C4-2B (cell line): Measurements from ENCODE around the gene RASD1.

ENCODE experiments used
- H3K27ac ChIP-seq: fragments of 450-650 bp; 2 replicates; pipeline ENCODE4 v1.5.1; 2017
- CTCF ChIP-seq: fragments of 450-650 bp; conservative IDR thresholded peaks from 2 replicates; pipeline ENCODE4 v1.5.1; 2017; ENCODE audit warnings: mild to moderate bottlenecking
- ZFX ChIP-seq: fragments of 450-650 bp; IDR thresholded peaks from 2 replicates; pipeline ENCODE4 v1.6.1; 2017

Gene RASD1, protein sequence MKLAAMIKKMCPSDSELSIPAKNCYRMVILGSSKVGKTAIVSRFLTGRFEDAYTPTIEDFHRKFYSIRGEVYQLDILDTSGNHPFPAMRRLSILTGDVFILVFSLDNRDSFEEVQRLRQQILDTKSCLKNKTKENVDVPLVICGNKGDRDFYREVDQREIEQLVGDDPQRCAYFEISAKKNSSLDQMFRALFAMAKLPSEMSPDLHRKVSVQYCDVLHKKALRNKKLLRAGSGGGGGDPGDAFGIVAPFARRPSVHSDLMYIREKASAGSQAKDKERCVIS

GRCh38 chr17:17496189-17497064 lies at the start of gene RASD1:
RASD1 (minus strand) TSS chr17:17496395; CDS start chr17:17496181, 214 bp downstream.
- H3K27ac ChIP-seq = peak within 1 kb of the TSS; percentile 57
- TF ChIP-seq ZFX (no peak), CTCF (peak; percentile 99)

DNA sequence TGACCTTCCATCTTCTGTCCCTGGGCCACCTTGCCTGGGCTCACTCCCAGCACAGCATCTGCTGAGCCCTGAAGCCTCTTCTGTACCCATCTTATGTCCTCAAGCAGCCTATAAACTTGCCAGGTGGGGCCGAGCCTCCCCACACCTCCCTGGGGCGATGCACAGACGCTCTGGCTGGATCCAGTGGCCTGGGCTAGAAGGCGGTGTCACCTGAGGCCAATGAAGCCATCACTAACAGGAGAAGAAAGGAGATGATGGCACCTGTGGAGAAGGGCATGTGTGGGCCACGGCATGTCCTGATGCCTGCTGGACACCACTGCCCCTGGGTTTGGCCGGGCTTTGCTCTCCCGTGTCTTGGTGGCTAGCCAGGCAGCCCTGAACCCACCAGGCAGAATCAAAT lies 49.8 kb upstream of the RASD1 start:
- peak overlapping the region; percentile 16; the same call in 1 of the 2 replicates for H3K27ac ChIP-seq
- TF ChIP-seq CTCF = no peak
- TF ChIP-seq ZFX = no peak

DNA sequence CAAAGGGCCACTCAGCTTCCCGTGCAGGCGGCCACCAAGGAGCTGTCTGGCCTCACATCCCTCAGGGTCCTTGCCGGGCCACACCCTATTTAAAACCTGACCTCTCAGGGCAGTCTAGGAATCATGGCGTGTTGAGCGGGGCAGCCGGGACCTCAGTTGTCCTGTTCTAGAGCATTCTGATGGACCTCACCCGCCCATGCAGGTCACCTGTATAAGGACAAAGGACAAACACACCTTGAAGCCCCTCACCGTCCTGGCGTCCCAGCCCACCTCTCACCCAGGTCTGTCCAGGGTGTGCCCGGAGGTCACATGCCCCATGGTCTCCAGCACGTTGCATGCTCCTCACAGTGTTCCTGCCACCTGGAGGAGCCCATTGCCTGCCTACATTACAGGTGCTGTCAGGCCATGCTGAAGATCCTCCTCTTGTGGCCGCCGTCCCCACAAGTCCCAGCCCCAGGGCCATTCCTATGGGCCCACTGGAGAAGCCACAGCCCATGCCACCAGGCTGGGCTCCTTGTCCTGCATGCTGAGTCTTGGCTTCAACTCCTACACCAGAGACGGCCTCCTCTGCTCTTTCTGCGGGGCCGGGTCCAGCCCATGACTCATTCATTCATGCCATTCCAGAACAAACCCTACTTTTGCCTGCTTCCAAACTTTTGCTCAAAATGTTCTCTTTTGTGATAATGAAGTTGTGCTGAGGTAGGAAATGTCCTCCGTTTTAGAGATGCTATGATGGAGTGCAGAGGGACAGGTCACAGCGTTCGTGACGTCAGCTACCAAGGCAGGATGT lies 49.0 kb upstream of the RASD1 start:
- peak overlapping the region; percentile 2; the same call in 1 of the 2 replicates for H3K27ac ChIP-seq
- TF ChIP-seq ZFX = no peak
- no peak for TF ChIP-seq CTCF

GRCh38 chr17:17542906-17543635 lies 46.9 kb upstream of the RASD1 start:
- no peak for TF ChIP-seq ZFX
- no peak for TF ChIP-seq CTCF
- H3K27ac ChIP-seq = no peak overlapping the region; the same call in 1 of the 2 replicates

- no peak overlapping the region for H3K27ac ChIP-seq
Measured at GRCh38 chr17:17541640-17542001, 45.4 kb upstream of the RASD1 start.

More at GRCh38 chr17:17541640-17542001, 45.4 kb upstream of the RASD1 start:
- TF ChIP-seq ZFX (no peak), CTCF (no peak)
